CD4-positive, alpha-beta T cell treated with Interferon alpha-2 for 1 hour (primary cell): ENCODE results near the gene ELMO2.

Source experiments
- DNase-seq, 2 donors: peaks; one replicate each; pipeline ENCODE4 v3.0.0-alpha.2; 2020 to 2022

The ELMO2 gene

GRCh38 chr20:46367967-46368901, 38.2 kb downstream of the ELMO2 start:
- no peak for DNase-seq

- no peak for DNase-seq
Measured at GRCh38 chr20:46367234-46367633, 39.2 kb downstream of the ELMO2 start.

GRCh38 chr20:46366826-46367225, 39.6 kb downstream of the ELMO2 start:
- DNase-seq = no peak

- DNase-seq = peak in 1 of 2 donors; percentile 31
Measured at GRCh38 chr20:46365487-46366220, 40.8 kb downstream of the ELMO2 start.

- no peak for DNase-seq
Measured at GRCh38 chr20:46364670-46365486, 41.5 kb downstream of the ELMO2 start.

GRCh38 chr20:46363874-46364669, 42.3 kb downstream of the ELMO2 start:
- DNase-seq = peak; percentile 85 to 90

GRCh38 chr20:46362921-46363867, 43.2 kb downstream of the ELMO2 start:
- DNase-seq = no peak

- DNase-seq = no peak
Measured at GRCh38 chr20:46361811-46362210, 44.6 kb downstream of the ELMO2 start.

GRCh38 chr20:46361381-46361780, 45.0 kb downstream of the ELMO2 start:
- DNase-seq = peak; percentile 48 to 61

- no peak for DNase-seq
Measured at GRCh38 chr20:46359233-46359751, 47.1 kb downstream of the ELMO2 start.

- no peak for DNase-seq
Measured at GRCh38 chr20:46358346-46359058, 47.9 kb downstream of the ELMO2 start.

GRCh38 chr20:46357030-46357514, 49.3 kb downstream of the ELMO2 start:
- DNase-seq = no peak

GRCh38 chr20:46356195-46357029, 50.0 kb downstream of the ELMO2 start:
- DNase-seq = no peak

- no peak for DNase-seq
Measured at GRCh38 chr20:46355778-46356177, 50.6 kb downstream of the ELMO2 start.

GRCh38 chr20:46354920-46355654, 51.3 kb downstream of the ELMO2 start:
- DNase-seq = no peak

GRCh38 chr20:46354207-46354555, 52.2 kb downstream of the ELMO2 start:
- DNase-seq = no peak

- DNase-seq = no peak
Measured at GRCh38 chr20:46353500-46354206, 52.8 kb downstream of the ELMO2 start.
